ENCODE results near the gene SLC35A2.

SLC35A2 gene

GRCh38 chrX:48909703-48910294 lies 1.6 kb downstream of the SLC35A2 start:
- peaks cover 8% of the 10 kb centered on the region for H3K36me3 ChIP-seq (replicated peaks)
- H3K27ac ChIP-seq, result no peak overlapping the region
- in situ Hi-C loops (cut with HindIII; ENCODE audit: low pct_ligation_motif_present, low sequenced_read_pairs), result no loop called here
- TF ChIP-seq, protein P1, sequence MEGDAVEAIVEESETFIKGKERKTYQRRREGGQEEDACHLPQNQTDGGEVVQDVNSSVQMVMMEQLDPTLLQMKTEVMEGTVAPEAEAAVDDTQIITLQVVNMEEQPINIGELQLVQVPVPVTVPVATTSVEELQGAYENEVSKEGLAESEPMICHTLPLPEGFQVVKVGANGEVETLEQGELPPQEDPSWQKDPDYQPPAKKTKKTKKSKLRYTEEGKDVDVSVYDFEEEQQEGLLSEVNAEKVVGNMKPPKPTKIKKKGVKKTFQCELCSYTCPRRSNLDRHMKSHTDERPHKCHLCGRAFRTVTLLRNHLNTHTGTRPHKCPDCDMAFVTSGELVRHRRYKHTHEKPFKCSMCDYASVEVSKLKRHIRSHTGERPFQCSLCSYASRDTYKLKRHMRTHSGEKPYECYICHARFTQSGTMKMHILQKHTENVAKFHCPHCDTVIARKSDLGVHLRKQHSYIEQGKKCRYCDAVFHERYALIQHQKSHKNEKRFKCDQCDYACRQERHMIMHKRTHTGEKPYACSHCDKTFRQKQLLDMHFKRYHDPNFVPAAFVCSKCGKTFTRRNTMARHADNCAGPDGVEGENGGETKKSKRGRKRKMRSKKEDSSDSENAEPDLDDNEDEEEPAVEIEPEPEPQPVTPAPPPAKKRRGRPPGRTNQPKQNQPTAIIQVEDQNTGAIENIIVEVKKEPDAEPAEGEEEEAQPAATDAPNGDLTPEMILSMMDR (IDR thresholded peaks at IDR 0.05; ENCODE audit: low read depth, low read length, missing control alignments), result no peak
- H3K4me3 ChIP-seq (ENCODE audit: low read depth, low read length), result peak overlapping the region; percentile 83
- no peak for DNase-seq
- H3K27me3 ChIP-seq (replicated peaks), result no peaks in the 10 kb centered on the region

GRCh38 chrX:48908600-48908999 lies 2.8 kb downstream of the SLC35A2 start:
- TF ChIP-seq, protein P1 (IDR thresholded peaks at IDR 0.05; ENCODE audit: low read depth, low read length, missing control alignments), result no peak
- Histone ChIP-seq H3K27me3 (replicated peaks) (no peaks in the 10 kb centered on the region), H3K36me3 (replicated peaks) (peaks cover 4% of the 10 kb centered on the region), H3K27ac (no peak overlapping the region), H3K4me3 (ENCODE audit: low read depth, low read length) (no peak overlapping the region)
- in situ Hi-C loops (cut with HindIII; ENCODE audit: low pct_ligation_motif_present, low sequenced_read_pairs), result no loop called here
- no peak for DNase-seq

DNA sequence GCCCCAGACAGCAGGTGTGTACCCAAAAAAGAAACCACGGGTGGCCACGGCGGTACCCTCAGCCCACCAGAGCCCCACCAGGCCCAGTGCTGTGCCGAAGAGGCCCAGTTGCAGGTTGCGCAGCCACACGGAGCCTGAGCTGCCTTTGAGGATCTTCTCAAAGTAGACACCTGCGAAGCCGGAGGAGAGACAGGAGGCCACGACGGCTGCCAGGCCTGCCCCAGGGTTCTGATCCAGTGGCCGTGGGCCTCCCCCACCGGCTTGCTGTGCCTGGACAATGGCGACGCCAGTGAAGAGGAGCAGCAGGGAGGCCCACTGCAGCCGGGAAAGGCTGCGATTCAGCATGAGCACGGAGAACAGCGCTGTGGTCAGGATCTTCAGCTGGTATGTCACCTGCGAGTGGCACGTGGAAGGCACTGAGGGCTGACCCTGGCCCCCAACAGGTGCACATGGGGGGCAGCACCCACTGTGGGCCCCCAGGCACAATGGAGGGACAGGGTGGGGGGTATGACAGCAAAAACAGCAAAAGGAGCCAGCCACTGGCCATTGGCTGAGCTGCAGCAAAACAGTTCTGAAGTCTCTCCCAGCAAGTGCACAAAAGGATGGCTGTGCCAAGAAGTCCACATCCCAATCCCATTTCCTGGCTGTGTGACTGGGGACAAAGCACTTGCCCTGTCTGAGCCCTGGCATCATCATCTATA lies 6.2 kb downstream of the SLC35A2 start:
- DNase-seq, result no peak
- Histone ChIP-seq H3K36me3 (replicated peaks) (peaks cover 15% of the 10 kb centered on the region), H3K27me3 (replicated peaks) (no peaks in the 10 kb centered on the region), H3K27ac (no peak overlapping the region), H3K4me3 (ENCODE audit: low read depth, low read length) (no peak overlapping the region)
- TF ChIP-seq, protein P1 (IDR thresholded peaks at IDR 0.05; ENCODE audit: low read depth, low read length, missing control alignments), result no peak
- in situ Hi-C loops (cut with HindIII; ENCODE audit: low pct_ligation_motif_present, low sequenced_read_pairs), result no loop called here

DNA sequence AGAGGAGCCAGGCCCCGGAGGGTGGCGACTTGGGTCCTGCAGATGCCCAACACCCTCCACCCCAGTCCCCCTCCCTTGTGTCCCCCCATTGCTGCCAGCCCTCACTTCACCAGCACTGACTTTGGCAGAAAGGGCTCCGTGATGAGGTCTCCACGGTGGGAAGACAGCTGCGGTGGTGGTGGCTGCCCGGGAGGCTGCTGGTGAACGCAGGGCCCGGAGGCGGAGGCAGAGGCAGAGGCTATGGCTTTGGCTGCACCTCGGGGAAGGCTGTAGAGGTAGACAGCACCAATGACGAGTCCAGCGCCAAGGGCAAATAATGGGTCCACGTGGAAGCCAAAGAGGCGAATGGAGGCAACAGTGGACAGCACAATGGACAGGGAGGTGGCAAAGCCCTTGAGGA lies 6.8 kb downstream of the SLC35A2 start:
- DNase-seq, result no peak
- in situ Hi-C loops (cut with HindIII; ENCODE audit: low pct_ligation_motif_present, low sequenced_read_pairs), result no loop called here
- H3K27ac ChIP-seq, result no peak overlapping the region
- H3K4me3 ChIP-seq (ENCODE audit: low read depth, low read length), result no peak overlapping the region
- no peaks in the 10 kb centered on the region for H3K27me3 ChIP-seq (replicated peaks)
- TF ChIP-seq, protein P1 (IDR thresholded peaks at IDR 0.05; ENCODE audit: low read depth, low read length, missing control alignments), result no peak
- H3K36me3 ChIP-seq (replicated peaks), result peaks cover 15% of the 10 kb centered on the region

- in situ Hi-C loops (cut with HindIII; ENCODE audit: low pct_ligation_motif_present, low sequenced_read_pairs), result no loop called here
- Histone ChIP-seq H3K27ac (no peak overlapping the region), H3K36me3 (replicated peaks) (peaks cover 15% of the 10 kb centered on the region), H3K4me3 (ENCODE audit: low read depth, low read length) (no peak overlapping the region), H3K27me3 (replicated peaks) (no peaks in the 10 kb centered on the region)
- TF ChIP-seq, protein P1 (IDR thresholded peaks at IDR 0.05; ENCODE audit: low read depth, low read length, missing control alignments), result no peak
- DNase-seq, result no peak
These were observed 7.3 kb downstream of the SLC35A2 start for GRCh38 chrX:48904180-48904579.

Data from brain microvascular endothelial cell (primary cell).